Osteoblast (primary cell): Measurements from ENCODE around the gene MLPH. TPM values are rescaled to one million over a fixed set of nuclear protein-coding genes. Genes with fewer than 3 reads are reported as not detected.
A peak's percentile ranks its signal among the peaks of the same experiment; 100 is the strongest.

Experiments used
- DNase-seq: peaks from one replicate; pipeline ENCODE4 v3.0.0; 2011; ENCODE audit warnings: low spot score, mixed read lengths; ENCODE audit not compliant: insufficient read length; ENCODE audit errors: missing footprints
- H2AFZ ChIP-seq: 2 replicates; pipeline ENCODE4 v1.6.0; 2011; ENCODE audit warnings: mild to moderate bottlenecking, low read length
- H3K27ac ChIP-seq: 2 replicates; pipeline ENCODE4 v1.5.1; 2011; ENCODE audit warnings: mild to moderate bottlenecking, low read depth, low read length, moderate library complexity
- H3K27me3 ChIP-seq: 2 replicates; pipeline ENCODE4 v1.6.0; 2012; ENCODE audit warnings: mild to moderate bottlenecking, control low read depth, inconsistent platforms, low read length, moderate library complexity; ENCODE audit not compliant: insufficient read depth
- H3K36me3 ChIP-seq: 2 replicates; pipeline ENCODE4 v1.5.1; 2011; ENCODE audit warnings: mild to moderate bottlenecking, low read length, control low read depth, moderate library complexity; ENCODE audit not compliant: insufficient read depth
- H3K4me1 ChIP-seq: 2 replicates; pipeline ENCODE4 v1.5.1; 2011; ENCODE audit warnings: mild to moderate bottlenecking, low read length, control low read depth, moderate library complexity; ENCODE audit not compliant: insufficient read depth
- H3K4me2 ChIP-seq: 2 replicates; pipeline ENCODE4 v1.6.0; 2011; ENCODE audit warnings: mild to moderate bottlenecking, low read length; ENCODE audit not compliant: insufficient read depth
- H3K4me3 ChIP-seq: fragments of 200-600 bp; sonication (generic); 3 replicates; pipeline ENCODE4 v1.5.1; 2012; ENCODE audit warnings: mild to moderate bottlenecking, low read length, inconsistent platforms; ENCODE audit not compliant: insufficient read depth
- H3K79me2 ChIP-seq: 2 replicates; pipeline ENCODE4 v1.6.0; 2012; ENCODE audit warnings: mild to moderate bottlenecking, low read length, control low read depth, inconsistent platforms; ENCODE audit not compliant: insufficient read depth
- H3K9me3 ChIP-seq: 2 replicates; pipeline ENCODE4 v1.5.1; 2011; ENCODE audit warnings: low read depth, low read length, control low read depth
- H4K20me1 ChIP-seq: 2 replicates; pipeline ENCODE4 v1.6.0; 2012; ENCODE audit warnings: mild to moderate bottlenecking, low read length, control low read depth; ENCODE audit not compliant: insufficient read depth
- CTCF ChIP-seq: IDR thresholded peaks from 2 replicates; pipeline ENCODE4 v1.5.1; 2011; ENCODE audit warnings: mild to moderate bottlenecking, low read depth, low read length, moderate library complexity; ENCODE audit errors: extremely low read depth
- total RNA-seq: library from RNA; depleted of rRNA; stranded (reverse); fragments of >200 nt; gene quantifications from 2 replicates; pipeline ENCODE4 v1.2.3, GENCODE V29; 2012

Gene MLPH
- total RNA-seq, 1 donor, result 25.7 TPM

- no peaks in the 10 kb centered on the region for H3K36me3 ChIP-seq
- H3K4me2 ChIP-seq, result peak overlapping the region; percentile 14
- peaks cover 28% of the 10 kb centered on the region for H3K4me1 ChIP-seq
- H3K79me2 ChIP-seq, result peaks cover 35% of the 10 kb centered on the region
- H3K27me3 ChIP-seq, result no peaks in the 10 kb centered on the region
- H4K20me1 ChIP-seq, result no peaks in the 10 kb centered on the region
- peak overlapping the region; percentile 62 for H3K27ac ChIP-seq
- no peaks in the 10 kb centered on the region for H3K9me3 ChIP-seq
- peak overlapping the region; percentile 60 for H2AFZ ChIP-seq
- peak; percentile 35 for TF ChIP-seq CTCF
- peak; percentile 96 for DNase-seq
- no peak overlapping the region for H3K4me3 ChIP-seq
These were observed 3.9 kb upstream of the MLPH start for GRCh38 chr2:237483018-237483731.

DNA sequence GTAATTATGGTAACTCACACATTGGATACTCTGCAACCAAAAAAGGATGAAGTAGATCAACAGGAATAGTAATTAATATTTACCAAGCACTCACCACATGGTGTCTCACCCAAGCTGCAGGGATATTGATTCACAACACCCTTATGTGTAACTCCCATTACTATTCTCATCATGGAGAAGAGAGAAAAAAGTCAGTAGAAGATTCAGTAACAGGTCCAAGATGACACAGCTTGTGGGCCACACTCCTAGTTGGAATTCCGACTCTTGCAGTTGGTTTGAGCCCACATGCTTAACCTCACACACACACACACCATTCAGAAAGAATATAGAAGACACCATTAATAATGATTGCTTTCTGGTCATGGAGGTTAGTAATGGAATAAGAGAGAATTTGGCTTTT, 1.7 kb upstream of the MLPH start:
- Histone ChIP-seq H3K79me2 (peaks cover 56% of the 10 kb centered on the region), H3K27me3 (no peaks in the 10 kb centered on the region), H3K4me3 (peak overlapping the region; percentile 4), H3K36me3 (peaks cover 3% of the 10 kb centered on the region), H3K27ac (peak overlapping the region; percentile 67), H4K20me1 (peaks cover 3% of the 10 kb centered on the region), H3K9me3 (no peaks in the 10 kb centered on the region), H3K4me1 (peaks cover 44% of the 10 kb centered on the region), H3K4me2 (peak overlapping the region; percentile 95), H2AFZ (peak overlapping the region; percentile 21)
- TF ChIP-seq CTCF, result no peak
- DNase-seq, result no peak

DNA sequence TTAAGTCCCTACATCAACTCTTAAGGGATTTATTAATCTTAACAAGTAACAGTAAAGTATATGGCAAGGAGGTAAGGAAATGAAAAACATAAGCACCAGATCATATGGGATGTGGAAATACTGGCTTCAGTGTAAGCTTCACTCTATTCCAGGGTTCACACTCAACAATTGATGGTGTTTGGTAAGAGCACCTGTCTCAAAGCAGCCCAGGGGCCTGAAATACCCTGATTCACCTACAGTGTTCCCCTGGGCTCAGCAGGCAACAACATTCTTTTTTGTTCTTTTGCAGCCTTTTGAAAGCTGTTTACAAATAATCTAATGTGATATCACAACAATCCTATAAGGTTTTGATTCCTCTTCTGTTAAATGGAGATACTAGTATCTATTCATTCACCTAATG, 1.2 kb upstream of the MLPH start:
- Histone ChIP-seq H2AFZ (peak overlapping the region; percentile 76), H3K4me1 (peaks cover 44% of the 10 kb centered on the region), H3K36me3 (peaks cover 8% of the 10 kb centered on the region), H3K4me2 (peak overlapping the region; percentile 95), H4K20me1 (peaks cover 3% of the 10 kb centered on the region), H3K79me2 (peaks cover 62% of the 10 kb centered on the region), H3K27ac (peak overlapping the region; percentile 67), H3K4me3 (peak overlapping the region; percentile 82), H3K27me3 (no peaks in the 10 kb centered on the region), H3K9me3 (no peaks in the 10 kb centered on the region)
- DNase-seq, result no peak
- no peak for TF ChIP-seq CTCF

GRCh38 chr2:237486334-237486818, 675 bp upstream of the MLPH start:
- H3K27ac ChIP-seq, result peak overlapping the region; percentile 67
- DNase-seq, result no peak

More at GRCh38 chr2:237486334-237486818, 675 bp upstream of the MLPH start:
- H3K9me3 ChIP-seq, result peaks cover 2% of the 10 kb centered on the region
- peaks cover 44% of the 10 kb centered on the region for H3K4me1 ChIP-seq
- peaks cover 9% of the 10 kb centered on the region for H3K36me3 ChIP-seq
- H3K27me3 ChIP-seq, result no peaks in the 10 kb centered on the region
- peaks cover 67% of the 10 kb centered on the region for H3K79me2 ChIP-seq
- peak overlapping the region; percentile 82 for H3K4me3 ChIP-seq
- peaks cover 3% of the 10 kb centered on the region for H4K20me1 ChIP-seq
- peak overlapping the region; percentile 95 for H3K4me2 ChIP-seq
- TF ChIP-seq CTCF, result no peak
- H2AFZ ChIP-seq, result peak overlapping the region; percentile 76
